Hindlimb muscle (tissue), 1 donor: ENCODE measurements around the gene GNB1L. TPM values are rescaled to one million over a fixed set of nuclear protein-coding genes. Genes with fewer than 3 reads are reported as not detected.

Experiments used
- DNase-seq: peaks from one replicate; pipeline ENCODE4 v3.0.0-alpha.2; 2013
- polyA plus RNA-seq: library from polyadenylated mRNA; unstranded; fragments of 120-200 nt; gene quantifications from one replicate; pipeline ENCODE4 v1.2.1, GENCODE V29; 2013; ENCODE audit not compliant: insufficient read length

GNB1L gene
- polyA plus RNA-seq, 1 donor, result 4.3 TPM

- DNase-seq, result no peak
These were observed 93.5 kb downstream of the GNB1L start for GRCh38 chr22:19760951-19761724.

DNA sequence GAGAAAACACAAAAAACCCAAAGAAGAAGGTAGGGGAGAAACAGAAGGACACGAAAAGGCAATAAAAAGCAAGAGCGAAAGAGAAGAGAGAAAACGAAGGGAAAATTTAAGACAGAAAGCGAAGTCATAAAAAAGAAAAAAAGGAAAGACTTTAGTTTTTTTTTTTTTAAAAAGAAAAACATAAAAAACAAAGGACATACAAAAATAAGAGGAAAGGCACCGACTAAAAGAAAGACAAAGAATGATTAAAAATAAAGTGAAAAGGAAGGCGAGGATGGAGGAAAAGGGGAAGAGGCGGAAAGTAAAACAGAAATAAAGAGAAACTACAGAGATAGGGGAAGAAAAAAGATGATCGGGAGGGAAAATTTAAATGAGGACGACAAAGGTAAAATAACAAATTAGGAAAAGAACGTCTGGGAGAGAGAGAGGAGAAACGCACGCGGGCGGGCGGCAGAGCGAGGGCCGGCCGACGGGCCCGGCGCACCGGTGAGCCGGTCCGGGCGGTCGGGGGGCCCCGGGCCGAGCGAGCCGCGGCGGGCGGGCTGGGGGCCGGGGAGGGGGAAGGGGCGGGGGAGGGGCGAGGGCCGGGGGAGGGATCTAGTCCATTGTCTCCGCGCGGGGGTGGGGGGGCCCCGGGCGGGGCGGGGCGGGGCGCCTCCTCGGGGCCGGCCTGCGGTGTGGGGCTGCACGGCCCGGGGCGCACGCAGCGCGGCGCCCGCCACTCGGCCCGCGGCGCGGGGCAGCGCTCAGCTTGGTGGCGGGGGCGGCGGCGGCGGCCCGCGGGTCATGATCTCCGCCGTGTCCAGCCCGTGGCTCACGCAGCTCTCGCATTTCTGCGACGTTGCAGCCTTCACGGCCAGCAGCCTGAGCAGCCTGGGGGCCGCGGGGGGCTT, 94.4 kb downstream of the GNB1L start, which contains the start of gene TBX1:
TSS of gene TBX1 (plus strand) at position 721 of the 893 bp plus-strand sequence. CDS start at position 787, 66 bp downstream.
- DNase-seq, result no peak

DNA sequence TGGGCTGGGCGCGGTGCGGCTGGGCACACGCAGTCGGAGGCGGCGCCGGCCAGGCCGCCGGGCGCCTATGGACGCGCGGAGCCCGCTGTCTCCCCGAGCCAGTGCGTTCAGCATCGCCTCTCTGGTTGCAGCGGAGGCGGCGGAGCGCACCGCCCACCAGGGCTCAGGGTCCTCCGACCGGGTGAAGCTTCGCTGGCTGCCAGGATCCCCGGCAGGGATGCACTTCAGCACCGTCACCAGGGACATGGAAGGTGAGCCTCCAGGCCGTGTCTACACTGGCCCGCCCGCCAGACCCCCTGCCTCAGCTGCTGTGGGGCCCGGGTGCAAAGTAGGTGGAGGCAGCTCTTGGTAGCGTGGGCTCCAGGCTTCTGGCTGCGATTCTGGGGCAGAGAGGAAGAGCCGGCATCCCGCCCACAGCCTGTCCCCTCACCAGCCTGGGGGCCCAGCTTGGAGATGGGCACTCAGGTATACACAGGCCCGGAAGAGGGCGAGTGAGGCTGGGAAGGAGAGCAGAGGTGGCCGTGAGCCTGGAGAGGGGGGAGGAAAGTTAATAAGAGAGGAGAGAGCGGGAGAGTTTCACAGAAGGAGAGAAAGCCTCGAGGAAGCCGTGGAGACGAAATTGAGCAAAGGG, 95.1 kb downstream of the GNB1L start:
- no peak for DNase-seq

DNA sequence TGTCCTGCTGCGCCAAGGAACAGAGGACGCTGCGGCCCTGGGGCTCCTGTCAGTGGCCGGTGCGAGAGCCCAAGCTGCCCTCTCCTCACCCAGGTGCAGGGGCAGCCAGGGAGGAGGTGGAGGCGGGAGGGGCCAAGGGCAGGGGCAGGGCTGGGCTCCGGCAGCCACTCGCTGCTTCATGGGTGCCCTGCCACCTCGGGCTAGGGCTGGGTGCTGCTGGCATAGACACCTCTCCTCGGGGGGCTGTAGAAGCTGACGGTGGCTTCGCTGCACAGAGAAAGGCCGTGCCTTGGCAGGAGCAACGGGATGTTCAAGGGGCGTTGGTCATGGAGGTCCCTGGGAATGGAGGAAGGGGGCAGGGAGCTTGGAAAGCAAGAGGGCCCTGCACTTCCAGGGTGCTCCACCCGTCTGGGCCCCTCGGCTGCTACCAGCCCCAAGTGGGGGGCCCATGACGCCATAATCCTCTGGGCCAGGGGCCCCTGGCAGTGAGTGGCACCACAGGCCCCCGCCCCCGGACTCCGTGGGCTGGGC, 95.7 kb downstream of the GNB1L start:
- no peak for DNase-seq

- DNase-seq, result no peak
These were observed 96.4 kb downstream of the GNB1L start for GRCh38 chr22:19757985-19758895.

DNA sequence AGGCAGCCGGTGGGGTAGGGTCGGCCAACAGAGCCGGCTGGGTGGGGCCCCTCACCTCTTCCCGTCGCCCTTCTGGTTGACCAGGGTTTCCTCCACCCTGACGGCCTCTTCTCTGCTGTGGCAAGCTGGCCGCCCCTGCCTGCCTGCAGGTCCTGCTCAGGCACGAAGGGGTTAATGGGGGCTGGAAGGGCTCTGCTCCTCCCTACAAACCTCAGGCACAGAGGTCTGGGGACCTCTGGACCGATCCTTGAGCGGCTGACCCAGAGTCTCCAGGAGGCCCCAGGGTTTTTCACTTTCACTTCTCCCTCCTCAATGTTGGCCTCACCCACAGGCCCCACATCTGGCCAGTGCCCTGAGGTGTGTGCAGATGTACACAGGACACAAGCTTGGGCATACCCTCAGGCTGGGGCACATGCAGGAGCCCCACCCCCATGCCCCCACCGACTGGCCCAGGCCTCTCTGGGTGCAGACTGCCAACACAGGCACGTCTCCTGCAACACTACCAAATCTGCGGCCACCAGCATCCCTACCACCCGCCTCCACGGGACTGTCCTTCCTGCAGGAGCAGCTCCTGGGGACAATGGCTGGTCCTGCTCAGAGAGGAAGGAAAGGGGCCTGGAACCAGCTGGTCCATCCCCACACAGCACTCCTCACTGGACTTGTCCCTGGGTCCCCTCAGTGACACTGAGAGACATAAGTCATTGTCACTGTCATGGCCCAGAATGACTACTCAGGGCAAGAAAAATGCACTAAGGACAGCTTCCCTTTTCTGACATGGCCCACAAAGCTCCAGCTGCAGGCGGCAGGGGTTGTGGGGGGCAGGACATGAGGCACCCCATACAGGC, 97.3 kb downstream of the GNB1L start:
- no peak for DNase-seq

DNA sequence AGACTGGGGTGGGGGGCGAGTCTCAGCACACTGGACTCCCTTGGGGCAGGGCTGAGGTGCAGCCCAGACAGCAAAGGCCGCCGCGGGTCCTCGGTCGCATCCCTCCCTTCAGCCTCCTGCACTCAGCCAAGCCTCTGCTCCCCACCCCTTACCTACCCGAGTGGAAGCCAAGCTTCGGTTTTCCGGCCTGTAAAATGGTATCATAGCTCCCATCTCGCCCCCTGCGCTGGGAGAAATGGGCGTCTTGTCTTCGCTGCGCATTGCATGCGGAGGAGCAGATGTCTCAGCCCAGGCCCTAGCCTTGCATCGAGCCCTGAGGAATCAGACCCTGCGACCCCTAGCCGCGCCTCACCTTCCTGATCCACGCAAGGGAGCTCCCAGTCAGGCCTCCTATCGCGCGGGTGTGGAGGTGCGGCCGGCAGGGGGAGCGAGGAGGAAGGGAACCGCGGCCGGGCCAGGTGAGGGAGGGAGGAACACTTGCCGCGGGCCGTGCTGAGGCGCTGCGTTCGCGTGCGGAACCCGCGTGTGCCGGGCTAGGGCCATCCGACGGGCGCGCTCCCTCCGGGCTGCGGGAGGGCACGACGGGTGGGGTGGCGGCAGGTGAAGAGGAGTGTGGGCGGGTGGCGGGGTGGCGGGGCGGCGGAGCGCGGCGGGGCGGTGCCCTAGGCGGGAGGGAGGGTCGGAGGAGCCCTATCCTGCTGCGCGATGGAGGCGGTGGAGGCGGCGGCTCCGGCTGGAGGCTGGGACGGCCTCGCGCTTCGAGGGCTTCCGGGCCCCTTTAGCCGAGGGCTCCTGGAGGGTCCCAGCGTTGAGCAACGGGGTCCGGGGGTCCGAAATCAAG, 98.2 kb downstream of the GNB1L start:
- DNase-seq, result no peak

DNA sequence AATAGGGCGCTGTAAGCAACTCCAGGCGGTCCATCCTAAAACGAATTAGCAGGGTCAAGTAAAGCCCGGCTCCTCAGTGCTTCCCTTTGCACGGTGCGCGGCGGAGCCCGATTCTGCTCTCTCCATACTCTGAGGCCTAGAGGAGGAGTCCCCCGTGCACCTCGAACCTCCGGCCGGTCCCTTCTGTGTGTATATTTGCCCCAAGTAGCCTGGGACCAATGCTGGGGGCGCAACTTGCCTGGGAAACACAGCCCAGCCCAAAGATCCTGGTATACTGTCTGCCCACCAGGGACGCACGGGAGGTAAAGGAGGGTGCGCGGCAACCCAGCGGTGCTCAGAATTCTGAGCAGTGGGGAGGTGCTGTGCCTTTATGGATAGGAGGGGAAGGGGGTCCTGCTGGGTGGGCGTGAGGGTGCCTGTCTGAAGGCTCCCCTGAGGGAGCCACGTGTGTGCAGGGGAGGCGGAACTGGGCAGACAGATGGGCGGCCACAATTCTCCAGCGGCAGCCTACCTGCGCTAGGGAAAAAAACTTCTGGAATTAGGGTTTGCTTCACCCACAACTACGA, 98.9 kb downstream of the GNB1L start:
- no peak for DNase-seq

GRCh38 chr22:19755145-19755710, 99.4 kb downstream of the GNB1L start:
- no peak for DNase-seq

GRCh38 chr22:19754701-19755144, 100.0 kb downstream of the GNB1L start:
- DNase-seq, result no peak

DNA sequence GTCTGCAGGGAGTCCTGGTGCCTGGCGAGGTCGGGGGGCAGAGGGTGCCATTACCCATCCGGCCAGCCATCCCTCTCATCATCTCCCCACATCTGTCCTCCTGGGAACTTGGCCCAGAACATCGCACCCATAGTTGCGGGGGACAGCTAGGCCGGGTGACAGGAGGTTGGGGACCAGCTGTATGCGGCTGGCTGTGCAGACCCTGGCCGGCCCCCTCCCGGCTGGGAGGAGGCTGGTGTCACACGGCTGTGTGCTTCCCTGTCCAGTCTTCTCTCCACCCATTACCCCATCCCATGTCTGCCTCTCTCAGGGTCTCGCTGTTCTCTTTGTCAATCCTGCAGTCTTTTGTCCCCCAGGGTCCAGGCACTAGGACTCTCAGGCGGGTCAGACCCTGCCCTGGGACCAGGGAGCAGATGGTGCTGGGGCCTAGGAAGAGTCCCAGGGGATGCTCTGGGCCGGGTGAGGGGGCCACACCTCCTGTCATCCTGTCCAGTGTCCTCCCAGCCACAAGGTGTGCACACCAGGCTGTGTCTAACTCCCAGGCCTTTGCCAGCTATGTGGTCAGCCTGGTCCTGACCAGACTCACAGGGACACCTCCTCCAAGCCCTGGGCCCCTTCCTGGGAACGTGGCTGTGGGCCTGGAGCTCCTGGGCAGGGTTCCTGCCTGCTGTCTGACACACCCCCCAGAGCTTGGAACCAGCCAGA, 100.5 kb downstream of the GNB1L start:
- no peak for DNase-seq

DNA sequence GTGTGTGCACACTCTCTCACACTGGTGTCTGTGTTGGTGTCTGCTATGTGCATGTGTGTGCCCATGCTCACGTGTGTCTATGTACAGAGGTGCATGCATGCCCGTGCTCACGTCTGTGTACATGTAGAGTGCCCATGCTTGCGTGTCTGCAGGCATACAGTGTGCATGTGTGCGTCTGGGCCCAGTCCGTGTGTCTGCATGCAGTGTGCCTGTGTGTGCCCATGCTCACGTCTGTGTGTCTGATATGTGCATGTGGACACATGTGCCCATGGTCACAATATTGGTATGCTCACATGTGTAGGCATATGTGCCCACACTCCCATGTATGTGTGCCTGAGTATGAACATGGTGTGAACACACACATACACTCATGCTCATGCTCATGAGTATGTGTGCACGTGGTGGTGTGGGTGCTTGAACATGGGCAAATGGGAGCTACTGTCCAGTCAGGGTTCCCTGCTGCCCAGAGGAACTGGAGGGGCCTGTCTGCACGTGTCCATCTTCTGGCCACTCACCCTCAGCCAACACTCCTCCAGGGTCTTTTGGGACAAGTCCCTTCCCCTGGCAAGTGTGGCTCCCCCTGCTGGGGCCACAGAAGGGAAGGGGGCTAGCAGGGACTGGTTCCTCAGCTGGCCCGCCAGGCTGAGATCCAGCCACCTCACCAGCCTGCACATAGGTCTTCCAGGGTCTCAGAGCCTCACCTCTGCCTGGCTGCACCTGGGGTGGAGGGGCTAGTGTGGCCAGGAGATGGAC, 101.4 kb downstream of the GNB1L start:
- no peak for DNase-seq

DNA sequence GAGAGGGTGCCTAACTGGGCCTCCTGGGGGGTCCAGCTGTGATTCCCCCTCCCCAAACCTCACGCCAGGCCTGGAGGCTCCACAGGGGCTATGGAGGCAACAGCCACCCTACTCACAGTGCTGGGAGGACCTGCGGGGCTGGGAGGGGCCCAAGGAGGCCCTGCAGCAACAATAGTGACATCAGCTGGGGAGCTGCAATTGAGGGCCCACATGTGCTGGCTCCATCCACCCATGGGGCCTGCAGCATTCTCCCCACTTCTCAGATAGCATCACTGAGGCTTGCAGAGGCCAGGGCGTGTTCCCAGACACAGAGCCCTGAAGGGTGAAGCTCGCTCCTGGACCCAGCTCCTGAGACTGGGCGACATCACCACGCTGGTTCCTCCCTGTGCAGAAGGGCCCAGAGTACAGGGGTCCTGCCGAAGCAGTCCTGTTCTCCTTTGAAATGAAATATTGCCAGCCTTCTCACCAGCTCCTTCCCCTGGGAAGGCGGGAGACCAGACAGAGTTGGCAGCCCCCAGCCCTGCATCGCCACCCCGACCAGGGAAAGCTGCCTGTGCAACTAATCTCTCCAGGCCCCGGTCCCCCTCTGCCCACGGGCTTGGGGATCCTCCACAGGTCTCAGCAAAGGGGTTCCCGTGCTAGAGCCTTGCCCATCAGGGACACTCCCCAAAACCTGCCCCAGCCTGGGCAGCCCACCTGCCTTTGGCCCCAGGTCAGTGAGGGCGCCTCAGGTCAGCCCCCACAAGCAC, 103.0 kb downstream of the GNB1L start:
- no peak for DNase-seq

- DNase-seq, result no peak
These were observed 103.9 kb downstream of the GNB1L start for GRCh38 chr22:19750507-19751490.

GRCh38 chr22:19749876-19750275, 104.8 kb downstream of the GNB1L start:
- DNase-seq, result no peak
